Neural progenitor cell (in vitro differentiated cells): Measurements from ENCODE around the gene PRKCB.
"Not testable (repeated sequence)": the region's sequence is repeated elsewhere in the genome, so short reads cannot be mapped to it uniquely, and the experiment has no call there.

ENCODE experiments used
- CTCF ChIP-seq: fragments of 200-600 bp; sonication (generic); IDR thresholded peaks from 2 replicates; pipeline ENCODE4 v1.5.1; 2017; ENCODE audit warnings: antibody characterized with exemption, mild to moderate bottlenecking
- EZH2 ChIP-seq: fragments of 200-600 bp; sonication (generic); IDR thresholded peaks from 2 replicates; pipeline ENCODE4 v1.6.1; 2017; ENCODE audit warnings: antibody characterized with exemption, mild to moderate bottlenecking, moderate library complexity

- not testable (repeated sequence) for TF ChIP-seq CTCF, EZH2
Measured at GRCh38 chr16:24029841-24030240, 194.1 kb downstream of the PRKCB start.
